GM18517 (cell line): ENCODE measurements around the gene IL17F.
A peak's percentile ranks its signal among the peaks of the same experiment; 100 is the strongest.

Experiments used
- ATAC-seq: cut with Tn5 transposase; IDR thresholded peaks from one replicate; pipeline ENCODE4 v1.9.1; 2021; ENCODE audit warnings: mild to moderate bottlenecking, moderate library complexity; ENCODE audit not compliant: unreplicated experiment

The IL17F gene

GRCh38 chr6:52244400-52244799 lies at the start of gene IL17F:
IL17F (minus strand) TSS chr6:52244500; CDS start chr6:52244429, 71 bp downstream.
- no peak for ATAC-seq

GRCh38 chr6:52293067-52293466 lies 48.8 kb upstream of the IL17F start:
- no peak for ATAC-seq

GRCh38 chr6:52288841-52289240 lies 44.5 kb upstream of the IL17F start:
- no peak for ATAC-seq

GRCh38 chr6:52288216-52288615 lies 43.9 kb upstream of the IL17F start:
- ATAC-seq, result no peak

GRCh38 chr6:52286798-52287432 lies 42.6 kb upstream of the IL17F start:
- ATAC-seq, result no peak

GRCh38 chr6:52285177-52286068 lies 41.1 kb upstream of the IL17F start:
- ATAC-seq, result peak; percentile 5

GRCh38 chr6:52284460-52285176 lies 40.3 kb upstream of the IL17F start, which contains the start of gene MCM3:
MCM3 (minus strand) TSS chr6:52284742; CDS start chr6:52284674, 68 bp downstream.
- peak; percentile 97 for ATAC-seq

- ATAC-seq, result no peak
These were observed 39.8 kb upstream of the IL17F start for GRCh38 chr6:52284131-52284459.

GRCh38 chr6:52283111-52283510 lies 38.8 kb upstream of the IL17F start:
- no peak for ATAC-seq

GRCh38 chr6:52276130-52276529 lies 31.8 kb upstream of the IL17F start:
- ATAC-seq, result no peak

GRCh38 chr6:52271852-52272460 lies 27.7 kb upstream of the IL17F start:
- no peak for ATAC-seq

- peak; percentile 84 for ATAC-seq
These were observed 19.6 kb upstream of the IL17F start for GRCh38 chr6:52263709-52264540.

- ATAC-seq, result no peak
These were observed 18.5 kb upstream of the IL17F start for GRCh38 chr6:52262620-52263344.

GRCh38 chr6:52261229-52261628 lies 16.9 kb upstream of the IL17F start:
- no peak for ATAC-seq

- no peak for ATAC-seq
These were observed 16.3 kb upstream of the IL17F start for GRCh38 chr6:52260634-52261033.

- no peak for ATAC-seq
These were observed 11.1 kb upstream of the IL17F start for GRCh38 chr6:52255434-52255833.

GRCh38 chr6:52254731-52255378 lies 10.6 kb upstream of the IL17F start:
- no peak for ATAC-seq

- ATAC-seq, result no peak
These were observed 9.2 kb upstream of the IL17F start for GRCh38 chr6:52253494-52253893.

- ATAC-seq, result no peak
These were observed 6.8 kb upstream of the IL17F start for GRCh38 chr6:52251113-52251512.
